Right lung (tissue), 5 donors: ENCODE data around the gene TUBA4B. TPM values are rescaled to one million over a fixed set of nuclear protein-coding genes. Genes with fewer than 3 reads are reported as not detected.

Experiments
- DNase-seq, 2 donors: peaks; one replicate each; pipeline ENCODE4 v3.0.0-alpha.2; 2013
- polyA plus RNA-seq, 5 donors: library from polyadenylated mRNA; unstranded; fragments of 120-200 nt; gene quantifications; one replicate each; pipeline versions ENCODE4 v1.2.1 to v1.2.3, GENCODE V29; 2013; ENCODE audit warnings: inconsistent platforms in 1 of 5, low replicate concordance in 1 of 5; ENCODE audit not compliant: insufficient read length in 5 of 5, insufficient read depth in 1 of 5

Gene TUBA4B
- polyA plus RNA-seq, 5 donors: 0.34 to 5.7 (median 4.3) TPM

GRCh38 chr2:219314804-219315468 is 61.9 kb downstream of the TUBA4B start:
- DNase-seq: no peak

Other genes starting within 250 kb of the TUBA4B start
- 1 to 10 TPM in 4 of 5 donors, under 1 TPM in 1; 0.60 to 4.5 (median 3.1) TPM for gene CFAP65, start 211.7 kb upstream of the TUBA4B start, polyA plus RNA-seq
- gene IHH, start 192.3 kb upstream of the TUBA4B start, polyA plus RNA-seq: 1 to 10 TPM; 1.2 to 3.7 (median 2.1) TPM
- gene NHEJ1, start 92.4 kb upstream of the TUBA4B start, polyA plus RNA-seq: 10 to 100 TPM; 14.8 to 20.9 (median 17.5) TPM
- gene SLC23A3, start 83.2 kb upstream of the TUBA4B start, polyA plus RNA-seq: 1 to 10 TPM; 3.6 to 4.8 (median 3.9) TPM
- gene CNPPD1, start 76.3 kb upstream of the TUBA4B start, polyA plus RNA-seq: 10 to 100 TPM; 35.5 to 46.1 (median 38.5) TPM
- 10 to 100 TPM; 73.4 to 88.4 (median 80.1) TPM for gene RETREG2, start 75.0 kb upstream of the TUBA4B start, polyA plus RNA-seq
- 10 to 100 TPM; 31.5 to 45.9 (median 35.8) TPM for gene ZFAND2B, start 46.5 kb upstream of the TUBA4B start, polyA plus RNA-seq
- 10 to 100 TPM; 25.4 to 41.5 (median 30.1) TPM for gene ABCB6, start 34.3 kb upstream of the TUBA4B start, polyA plus RNA-seq
- 10 to 100 TPM; 38.7 to 44.8 (median 40.3) TPM for gene ATG9A, start 23.6 kb upstream of the TUBA4B start, polyA plus RNA-seq
- 10 to 100 TPM; 58.2 to 87.0 (median 64.9) TPM for gene ANKZF1, start 23.4 kb upstream of the TUBA4B start, polyA plus RNA-seq
- gene GLB1L, start 7.8 kb upstream of the TUBA4B start, polyA plus RNA-seq: 10 to 100 TPM; 11.2 to 17.4 (median 15.2) TPM
- gene STK16, start 7.8 kb upstream of the TUBA4B start, polyA plus RNA-seq: 10 to 100 TPM; 32.1 to 36.2 (median 35.2) TPM
- 10 to 100 TPM; 24.7 to 51.2 (median 38.0) TPM for gene TUBA4A, start 675 bp downstream of the TUBA4B start, polyA plus RNA-seq
- gene DNAJB2, start 26.1 kb downstream of the TUBA4B start, polyA plus RNA-seq: 10 to 100 TPM; 56.5 to 81.6 (median 74.9) TPM
- gene PTPRN, start 56.2 kb downstream of the TUBA4B start, polyA plus RNA-seq: 1 to 10 TPM in 2 of 5 donors, under 1 TPM in 3; 0.30 to 1.2 (median 0.69) TPM
- not detected for gene RESP18, start 79.5 kb downstream of the TUBA4B start, polyA plus RNA-seq
- gene DNPEP, start 134.7 kb downstream of the TUBA4B start, polyA plus RNA-seq: 10 to 100 TPM; 48.3 to 89.7 (median 71.3) TPM
- 100 to 1,000 TPM in 1 of 5 donors, 10 to 100 TPM in 4; 10.2 to 190 (median 32.6) TPM for gene DES, start 165.1 kb downstream of the TUBA4B start, polyA plus RNA-seq
- 10 to 100 TPM; 18.1 to 35.5 (median 33.7) TPM for gene SPEG, start 181.6 kb downstream of the TUBA4B start, polyA plus RNA-seq
- 10 to 100 TPM; 20.3 to 28.8 (median 24.8) TPM for gene GMPPA, start 245.6 kb downstream of the TUBA4B start, polyA plus RNA-seq